HG02885 (cell line): ENCODE results near the gene FADS6.
"Not testable (repeated sequence)": the region's sequence is repeated elsewhere in the genome, so short reads cannot be mapped to it uniquely, and the experiment has no call there.

ENCODE experiments used
- ATAC-seq: cut with Tn5 transposase; IDR thresholded peaks from one replicate; pipeline ENCODE4 v1.9.1; 2021; ENCODE audit warnings: mild to moderate bottlenecking; ENCODE audit not compliant: unreplicated experiment, poor library complexity

The FADS6 gene

GRCh38 chr17:74870512-74870911 is 22.9 kb downstream of the FADS6 start:
- no peak for ATAC-seq

GRCh38 chr17:74870028-74870427 is 23.4 kb downstream of the FADS6 start:
- not testable (repeated sequence) for ATAC-seq

GRCh38 chr17:74868908-74869255 is 24.6 kb downstream of the FADS6 start:
- ATAC-seq, result no peak

GRCh38 chr17:74868251-74868907 is 25.1 kb downstream of the FADS6 start:
- ATAC-seq, result no peak

GRCh38 chr17:74866198-74866835 is 27.1 kb downstream of the FADS6 start:
- no peak for ATAC-seq

- ATAC-seq, result no peak
Measured at GRCh38 chr17:74865504-74866197, 27.8 kb downstream of the FADS6 start.

- no peak for ATAC-seq
Measured at GRCh38 chr17:74864866-74865395, 28.5 kb downstream of the FADS6 start.

GRCh38 chr17:74864297-74864865 is 29.1 kb downstream of the FADS6 start:
- ATAC-seq, result no peak

- no peak for ATAC-seq
Measured at GRCh38 chr17:74863420-74864296, 29.8 kb downstream of the FADS6 start.

- no peak for ATAC-seq
Measured at GRCh38 chr17:74862919-74863318, 30.5 kb downstream of the FADS6 start.

GRCh38 chr17:74862108-74862901 is 31.1 kb downstream of the FADS6 start:
- ATAC-seq, result no peak

- ATAC-seq, result no peak
Measured at GRCh38 chr17:74861662-74862107, 31.7 kb downstream of the FADS6 start.

- no peak for ATAC-seq
Measured at GRCh38 chr17:74860872-74861661, 32.4 kb downstream of the FADS6 start.

GRCh38 chr17:74860229-74860871 is 33.1 kb downstream of the FADS6 start:
- ATAC-seq, result no peak

- no peak for ATAC-seq
Measured at GRCh38 chr17:74859459-74860228, 33.8 kb downstream of the FADS6 start, which contains the start of gene GRIN2C. Gene GRIN2C (minus strand): TSS chr17:74859885. CDS start chr17:74855092, 4,793 bp downstream.

- no peak for ATAC-seq
Measured at GRCh38 chr17:74858672-74859458, 34.6 kb downstream of the FADS6 start.
